Suprapubic skin (tissue), 4 donors: ENCODE measurements around the gene PGGHG.
"Not testable (repeated sequence)": the region's sequence is repeated elsewhere in the genome, so short reads cannot be mapped to it uniquely, and the experiment has no call there.

Source experiments
- CTCF ChIP-seq, 2 donors: fragments of 200-600 bp in 1 of 2; fragments of 450-650 bp in 1 of 2; sonication (generic) in 1 of 2; IDR thresholded peaks; one replicate each; pipeline ENCODE4 v1.5.1; 2016 to 2019; ENCODE audit warnings: antibody characterized with exemption in 2 of 2, mild to moderate bottlenecking in 1 of 2, moderate library complexity in 1 of 2
- EP300 ChIP-seq: sonication (generic); formaldehyde crosslinking; IDR thresholded peaks from one replicate; pipeline ENCODE4 v1.6.1; 2017; ENCODE audit warnings: antibody characterized with exemption
- POLR2A ChIP-seq, 2 donors: fragments of 450-650 bp; IDR thresholded peaks; one replicate each; pipeline ENCODE4 v1.6.1; 2017; ENCODE audit warnings: antibody characterized with exemption in 2 of 2, mild to moderate bottlenecking in 2 of 2, moderate library complexity in 2 of 2
- POLR2AphosphoS5 ChIP-seq, 3 donors: sonication (generic); formaldehyde crosslinking; IDR thresholded peaks; one replicate each; pipeline ENCODE4 v1.6.1; 2017; ENCODE audit warnings: antibody characterized with exemption in 3 of 3

GRCh38 chr11:314554-314875 is 25.6 kb downstream of the PGGHG start:
- TF ChIP-seq CTCF (IDR thresholded peaks at IDR 0.05); POLR2AphosphoS5 (IDR thresholded peaks at IDR 0.05); POLR2A (IDR thresholded peaks at IDR 0.05); EP300: not testable (repeated sequence)
